AG09319 (cell line): ENCODE measurements around the gene IL33.

ENCODE experiments used
- DNase-seq: peaks from one replicate; pipeline ENCODE4 v3.0.0-alpha.2; 2010; ENCODE audit warnings: low read depth; ENCODE audit errors: extremely low read depth
- CTCF ChIP-seq: IDR thresholded peaks from 2 replicates; pipeline ENCODE4 v1.5.1; 2011; ENCODE audit warnings: low read depth, mild to moderate bottlenecking, inconsistent platforms, low read length, moderate library complexity

IL33 gene

GRCh38 chr9:6229619-6230018, 14.0 kb downstream of the IL33 start:
- TF ChIP-seq CTCF, result no peak
- DNase-seq, result no peak

GRCh38 chr9:6230037-6230780, 14.6 kb downstream of the IL33 start:
- no peak for DNase-seq
- no peak for TF ChIP-seq CTCF

- no peak for DNase-seq
- no peak for TF ChIP-seq CTCF
Observed at GRCh38 chr9:6232336-6232945, 16.8 kb downstream of the IL33 start.

DNA sequence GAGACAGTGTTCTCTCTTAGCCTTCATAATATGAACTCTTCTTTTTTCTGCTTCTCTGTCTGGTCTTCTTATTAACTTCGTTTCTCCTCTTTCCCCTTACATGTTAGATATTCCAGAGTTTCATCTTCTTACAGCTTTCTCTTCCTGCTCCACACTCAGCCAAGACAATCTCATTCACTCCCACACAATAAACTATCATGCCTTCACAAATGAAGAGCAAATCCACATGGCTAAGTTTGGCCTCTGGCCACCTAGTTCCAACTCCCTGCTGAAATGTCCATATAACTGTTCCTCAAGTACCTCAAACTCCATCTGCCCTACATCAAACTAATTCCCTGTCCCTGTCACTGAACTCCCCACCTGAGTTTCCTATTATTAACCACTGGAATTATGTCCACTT, 18.4 kb downstream of the IL33 start:
- TF ChIP-seq CTCF, result no peak
- DNase-seq, result no peak

- TF ChIP-seq CTCF, result no peak
Observed at GRCh38 chr9:6237267-6237666, 21.7 kb downstream of the IL33 start.

DNA sequence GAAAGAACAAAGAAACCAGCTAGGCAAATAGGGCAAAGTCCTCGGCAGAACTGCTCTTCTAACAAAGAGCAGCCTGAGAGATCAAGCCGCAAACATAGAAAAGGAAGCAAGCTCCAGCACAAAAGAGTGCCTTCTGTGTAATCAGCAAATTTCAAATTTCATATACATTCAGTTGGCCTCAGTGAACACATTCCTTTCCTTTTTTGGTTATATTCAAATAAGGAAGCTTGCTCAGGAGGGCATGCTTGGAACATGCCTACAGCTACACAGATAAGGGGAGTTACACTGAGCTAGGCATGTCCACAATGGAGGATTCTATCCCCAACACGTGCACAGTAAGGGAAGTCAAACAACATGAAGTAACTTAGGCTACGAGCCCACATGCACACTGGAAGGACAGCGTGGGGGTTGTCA, 23.4 kb downstream of the IL33 start:
- DNase-seq, result no peak
- TF ChIP-seq CTCF, result no peak

More at GRCh38 chr9:6237267-6237666, 21.7 kb downstream of the IL33 start:
- no peak for DNase-seq

GRCh38 chr9:6239694-6240093, 24.1 kb downstream of the IL33 start:
- DNase-seq, result no peak
- no peak for TF ChIP-seq CTCF
